Adrenal gland (tissue), 12 donors: ENCODE data around the gene GBGT1. TPM values are rescaled to one million over a fixed set of nuclear protein-coding genes. Genes with fewer than 3 reads are reported as not detected.

Source experiments
- DNase-seq, 7 donors: peaks; one replicate each; pipeline ENCODE4 v3.0.0-alpha.2; 2019 to 2020
- H3K27ac ChIP-seq, 5 donors: fragments of 200-600 bp; sonication (generic) in 4 of 5; 1 replicate in 3 of 5; 2 replicates in 2 of 5; pipeline versions ENCODE4 v1.5.1 to v1.8.0; 2016 to 2020; ENCODE audit warnings: mild to moderate bottlenecking in 1 of 5
- H3K27me3 ChIP-seq: fragments of 200-600 bp; 2 replicates; pipeline ENCODE4 v1.8.0; 2021
- H3K36me3 ChIP-seq, 2 donors: fragments of 200-600 bp; replicated peaks in 1 of 2; 1 replicate in 1 of 2; 2 replicates in 1 of 2; pipeline versions ENCODE4 v1.5.1 to v1.8.0; 2018 to 2022
- H3K4me1 ChIP-seq, 2 donors: fragments of 200-600 bp; replicated peaks in 1 of 2; 1 replicate in 1 of 2; 2 replicates in 1 of 2; pipeline versions ENCODE4 v1.5.1 to v1.8.0; 2018 to 2021
- H3K4me3 ChIP-seq, 4 donors: fragments of 200-600 bp; sonication (generic) in 3 of 4; one replicate each; pipeline ENCODE4 v1.5.1; 2016 to 2018
- H3K9me3 ChIP-seq, 3 donors: fragments of 200-600 bp; sonication (generic) in 1 of 3; replicated peaks in 1 of 3; 1 replicate in 2 of 3; 2 replicates in 1 of 3; pipeline versions ENCODE4 v1.5.1 to v1.8.0; 2016 to 2021
- CTCF ChIP-seq, 6 experiments: fragments of 450-650 bp in 4 of 6; fragments of 200-600 bp in 2 of 6; sonication (generic) in 1 of 6; IDR thresholded peaks; 1 replicate in 5 of 6; 2 replicates in 1 of 6; pipeline versions ENCODE4 v1.5.1 to v1.8.0; 2016 to 2021; ENCODE audit warnings: antibody characterized with exemption in 6 of 6, mild to moderate bottlenecking in 2 of 6, moderate library complexity in 1 of 6
- POLR2A ChIP-seq, 2 donors: fragments of 450-650 bp; IDR thresholded peaks; one replicate each; pipeline ENCODE4 v1.6.1; 2017; ENCODE audit warnings: antibody characterized with exemption in 2 of 2, mild to moderate bottlenecking in 2 of 2, moderate library complexity in 1 of 2
- WGBS, 4 donors: extraction: QIAGEN DNeasy Blood & Tissue Kit in 2 of 4; methylation state at CpG; one replicate each; pipeline versions ENCODE4 v1.1.5 to v1.1.7; 2013 to 2017; 5-methylcytosine and 5-hydroxymethylcytosine counted together
- intact Hi-C, 2 donors: fragments of 100-400 bp; cut with DNase I; formaldehyde crosslinking; loops; one replicate each; pipeline versions ENCODE4 v1.14.1 to v1.15.0; 2022 to 2023
- polyA plus RNA-seq, 3 donors: library from polyadenylated mRNA; stranded (reverse); fragments of 200-250 nt in 2 of 3; fragments of 350-450 nt in 1 of 3; fragmentation: Illumina TruSeq in 1 of 3; extraction: RNeasy Lipid Tissue Mini Kit (QIAGEN cat#74804) in 1 of 3; gene quantifications; one replicate each; pipeline ENCODE4 v1.2.3, GENCODE V29; 2013 to 2014
- total RNA-seq, 9 donors: library from RNA; depleted of rRNA in 4 of 9; stranded (reverse); fragments of >200 nt in 4 of 9; fragments of 120-200 nt in 1 of 9; fragmentation: NEBNext Ultra II Directional in 1 of 9; extraction: Animal tissue kit (Norgen Biotek cat#: 25700) in 1 of 9; gene quantifications; one replicate each; pipeline versions ENCODE4 v1.1.0 to v1.2.4, GENCODE V29; 2013 to 2023
- donor health status: healthy with polysubstance abuse.
- donor health status: Bipolar disorder and iron deficiency.
- donor health status: DM: yes; HTN: yes; CAD: no.
- donor health status: DM: no; HTN: no; CAD: no.
- donor health status: DM: no; HTN: no; CAD: no.
- donor health status: DM: yes; HTN: yes; CAD: no.

The GBGT1 gene
- total and polyA plus RNA-seq, 12 donors: 3.5 to 67.5 (median 29.2) TPM

- no peaks in the 10 kb centered on the region for H3K4me1 ChIP-seq
- TF ChIP-seq CTCF (IDR thresholded peaks at IDR 0.05): no peak
- TF ChIP-seq POLR2A (IDR thresholded peaks at IDR 0.05): no peak
- no peak overlapping the region for H3K4me3 ChIP-seq
- intact Hi-C loops: no loop called here
- H3K36me3 ChIP-seq: no peaks in the 10 kb centered on the region
- H3K27me3 ChIP-seq: peaks cover 5% of the 10 kb centered on the region
- no peaks in the 10 kb centered on the region for H3K9me3 ChIP-seq
- H3K27ac ChIP-seq: no peak overlapping the region
- DNase-seq: peak in 2 of 7 donors; percentile 14 to 29
- WGBS, 4 donors: 67 to 88% (median 85%) methylated on average over 2 to 11 of the region's 11 CpGs
Observed at GRCh38 chr9:133202145-133202513, 38.4 kb upstream of the GBGT1 start.

GRCh38 chr9:133201424-133202144, 37.9 kb upstream of the GBGT1 start:
- DNase-seq: peak in 2 of 7 donors; percentile 9 to 24
- intact Hi-C loops: no loop called here

GRCh38 chr9:133200631-133201030, 36.9 kb upstream of the GBGT1 start:
- intact Hi-C loops: no loop called here
- no peaks in the 10 kb centered on the region for H3K4me1 ChIP-seq
- TF ChIP-seq CTCF (IDR thresholded peaks at IDR 0.05) (no peak), POLR2A (IDR thresholded peaks at IDR 0.05) (no peak)
- H3K27me3 ChIP-seq: peaks cover 5% of the 10 kb centered on the region
- peak in 2 of 7 donors; percentile 7 to 24 for DNase-seq
- WGBS, 4 donors: 83 to 90% (median 87%) methylated on average over 17 of the region's 17 CpGs
- H3K27ac ChIP-seq: no peak overlapping the region
- H3K4me3 ChIP-seq: no peak overlapping the region
- H3K9me3 ChIP-seq: no peaks in the 10 kb centered on the region
- H3K36me3 ChIP-seq: no peaks in the 10 kb centered on the region

More at GRCh38 chr9:133201424-133202144, 37.9 kb upstream of the GBGT1 start:
- Histone ChIP-seq H3K4me3 (no peak overlapping the region), H3K27ac (no peak overlapping the region), H3K9me3 (no peaks in the 10 kb centered on the region), H3K36me3 (no peaks in the 10 kb centered on the region), H3K4me1 (no peaks in the 10 kb centered on the region), H3K27me3 (peaks cover 5% of the 10 kb centered on the region)
- WGBS, 4 donors: 79 to 85% (median 83%) methylated on average over 13 of the region's 13 CpGs
- TF ChIP-seq CTCF (IDR thresholded peaks at IDR 0.05) (no peak), POLR2A (IDR thresholded peaks at IDR 0.05) (no peak)

- Histone ChIP-seq H3K4me3 (no peak overlapping the region), H3K36me3 (no peaks in the 10 kb centered on the region), H3K27ac (no peak overlapping the region), H3K9me3 (no peaks in the 10 kb centered on the region), H3K27me3 (peaks cover 5% of the 10 kb centered on the region), H3K4me1 (no peaks in the 10 kb centered on the region)
- intact Hi-C loops: no loop called here
- TF ChIP-seq POLR2A (IDR thresholded peaks at IDR 0.05) (no peak), CTCF (IDR thresholded peaks at IDR 0.05) (no peak)
- peak in 2 of 7 donors; percentile 15 to 24 for DNase-seq
- 41 to 68% (median 57%) methylated on average over 31 to 44 of the region's 44 CpGs for WGBS, 4 donors
Observed at GRCh38 chr9:133199648-133200321, 36.1 kb upstream of the GBGT1 start.
